K562 (cell line): Measurements from ENCODE around the gene VPS37D. TPM values are rescaled to one million over a fixed set of nuclear protein-coding genes. Genes with fewer than 3 reads are reported as not detected.

Source experiments
- ATAC-seq: fragments of 200-7000 bp; cut with Tn5 transposase; 3 replicates; pipeline ENCODE4 v1.9.1; 2020; ENCODE audit warnings: moderate library complexity
- BruUV-seq: library from RNA; stranded (reverse); fragments of 400-500 nt; replicated peaks from 2 replicates; lab custom pipeline; 2021; lab: Mats Ljungman, UMichigan
- CTCF ChIA-PET: fragments of 300-600 bp; formaldehyde crosslinking; extraction: SDS; loops from one replicate; lab custom pipeline; 2021; ENCODE audit warnings: low intra/inter-chr PET ratio; lab: Yijun Ruan, JAX
- POLR2A ChIA-PET: fragments of 300-600, 350-650 bp; sonication (Branson Sonifier 250); formaldehyde crosslinking; extraction: SDS; loops from one replicate; lab custom pipeline; 2021; ENCODE audit warnings: antibody characterized with exemption, inconsistent platforms; lab: Yijun Ruan, JAX
- DNase-seq, 4 experiments: peaks; one replicate each; pipeline versions ENCODE4 v3.0.0 to v3.0.0-alpha.2; 2011 to 2018; ENCODE audit warnings: low spot score in 3 of 4, mixed read lengths in 3 of 4; ENCODE audit errors: extremely low read depth in 1 of 4
- FAIRE-seq: peaks from 2 replicates; lab custom pipeline; 2011; peaks lifted over from hg19 to GRCh38; lab: Jason Lieb, UNC
- H2AFZ ChIP-seq: 2 replicates; pipeline ENCODE4 v1.6.0; 2011; ENCODE audit warnings: low read depth, low read length, control low read depth, inconsistent platforms
- H3K27ac ChIP-seq: fragments of 200-600 bp; 3 replicates; pipeline ENCODE4 v1.8.0; 2011; ENCODE audit warnings: low read depth, mild to moderate bottlenecking, control low read depth, inconsistent platforms, low read length, moderate library complexity, mixed read lengths; ENCODE audit errors: extremely low read depth
- H3K27me3 ChIP-seq, 2 experiments: fragments of 300-600 bp in 1 of 2; 2 replicates in 1 of 2; 3 replicates in 1 of 2; pipeline versions ENCODE4 v1.6.0 to v1.8.0; 2011; ENCODE audit warnings: inconsistent platforms in 2 of 2, low read length in 2 of 2, mild to moderate bottlenecking in 1 of 2, mixed read lengths in 1 of 2, moderate library complexity in 1 of 2; ENCODE audit not compliant: control insufficient read depth in 2 of 2, insufficient read depth in 2 of 2
- H3K36me3 ChIP-seq: fragments of 300-600 bp; 3 replicates; pipeline ENCODE4 v1.8.0; 2011; ENCODE audit warnings: mild to moderate bottlenecking, low read length, inconsistent platforms; ENCODE audit not compliant: control insufficient read depth, insufficient read depth
- H3K4me1 ChIP-seq, 2 experiments: fragments of 200-600 bp in 1 of 2; replicated peaks in 1 of 2; 2 replicates in 1 of 2; 3 replicates in 1 of 2; pipeline versions ENCODE4 v1.5.1 to v1.8.0; 2011; ENCODE audit warnings: inconsistent platforms in 2 of 2, low read length in 2 of 2, mild to moderate bottlenecking in 1 of 2, mixed read lengths in 1 of 2, moderate library complexity in 1 of 2; ENCODE audit not compliant: control insufficient read depth in 2 of 2, insufficient read depth in 2 of 2
- H3K4me2 ChIP-seq: 2 replicates; pipeline ENCODE4 v1.6.1; 2011; ENCODE audit warnings: low read length, control low read depth, inconsistent platforms, mixed read lengths; ENCODE audit not compliant: insufficient read depth
- H3K4me3 ChIP-seq: fragments of 200-600 bp; sonication (generic), shearing (Covaris generic); 2 replicates; pipeline ENCODE4 v1.5.1; 2016; ENCODE audit warnings: control low read depth, inconsistent platforms
- H3K79me2 ChIP-seq: fragments of 200-600 bp; 3 replicates; pipeline ENCODE4 v1.8.0; 2011; ENCODE audit warnings: low read length, inconsistent platforms; ENCODE audit not compliant: control insufficient read depth, insufficient read depth
- H3K9ac ChIP-seq, 2 experiments: 2 replicates each; pipeline versions ENCODE4 v1.6.0 to v1.6.1; 2011; ENCODE audit warnings: low read depth in 2 of 2, low read length in 2 of 2, control low read depth in 1 of 2, inconsistent platforms in 1 of 2, mild to moderate bottlenecking in 1 of 2, mixed read lengths in 1 of 2; ENCODE audit not compliant: insufficient read depth in 1 of 2
- H3K9me1 ChIP-seq: one replicate; pipeline ENCODE4 v1.6.0; 2011; ENCODE audit warnings: inconsistent platforms, mild to moderate bottlenecking, low read length, moderate library complexity; ENCODE audit not compliant: control insufficient read depth, insufficient read depth
- H3K9me3 ChIP-seq: replicated peaks from 2 replicates; pipeline ENCODE4 v1.5.1; 2011; ENCODE audit warnings: low read depth, low read length, inconsistent platforms; ENCODE audit not compliant: control insufficient read depth, insufficient read depth
- H4K20me1 ChIP-seq: replicated peaks from 2 replicates; pipeline ENCODE4 v1.6.1; 2011; ENCODE audit warnings: low read length, inconsistent platforms, mixed read lengths; ENCODE audit not compliant: control insufficient read depth, insufficient read depth
- CBFB ChIP-seq: sonication (generic); formaldehyde crosslinking; IDR thresholded peaks from 2 replicates; pipeline ENCODE4 v1.4.0; 2020; ENCODE audit warnings: mild to moderate bottlenecking, missing genetic modification reagents
- CHD4 ChIP-seq: fragments of 200-600 bp; sonication (generic); IDR thresholded peaks from 3 replicates; pipeline ENCODE4 v1.6.1; 2012; ENCODE audit warnings: low read depth, mild to moderate bottlenecking, mixed read lengths, low read length, inconsistent platforms; ENCODE audit not compliant: insufficient read depth, insufficient replicate concordance, poor library complexity, severe bottlenecking
- CTCF ChIP-seq, 3 experiments: IDR thresholded peaks in 2 of 3; conservative IDR thresholded peaks in 1 of 3; 2 replicates each; pipeline ENCODE4 v1.5.1; 2011 to 2012; ENCODE audit warnings: low read length in 3 of 3, mild to moderate bottlenecking in 3 of 3, control low read depth in 2 of 3, improper control_type of control experiment in 1 of 3, inconsistent platforms in 1 of 3, low read depth in 1 of 3, mixed read lengths in 1 of 3, moderate library complexity in 1 of 3; ENCODE audit not compliant: insufficient read depth in 2 of 3
- ESRRB ChIP-seq: fragments of 250-450 bp; sonication (Bioruptor Pico); IDR thresholded peaks from 2 replicates; pipeline ENCODE4 v1.5.0; 2020; ENCODE audit warnings: mild to moderate bottlenecking, moderate library complexity, borderline replicate concordance
- HNRNPLL ChIP-seq: fragments of 200-400 bp; formaldehyde crosslinking; IDR thresholded peaks from 2 replicates; pipeline ENCODE4 v1.6.1; 2017; ENCODE audit warnings: low read length, low read depth, mild to moderate bottlenecking; ENCODE audit not compliant: poor library complexity, severe bottlenecking
- KLF13 ChIP-seq: fragments of 450-650 bp; IDR thresholded peaks from 2 replicates; pipeline ENCODE4 v1.6.1; 2016; ENCODE audit warnings: missing genetic modification characterization, low read depth, mild to moderate bottlenecking, missing compliant biosample characterization, moderate library complexity, borderline replicate concordance
- MGA ChIP-seq: fragments of 450-650 bp; IDR thresholded peaks from 2 replicates; pipeline ENCODE4 v1.6.1; 2016; ENCODE audit warnings: mild to moderate bottlenecking, moderate library complexity
- NR3C1 ChIP-seq: sonication (generic); formaldehyde crosslinking; IDR thresholded peaks from 2 replicates; pipeline ENCODE4 v1.8.1; 2022; ENCODE audit warnings: missing genetic modification reagents
- ZBTB17 ChIP-seq: fragments of 450-650 bp; formaldehyde crosslinking; IDR thresholded peaks from 2 replicates; pipeline ENCODE4 v1.4.0; 2020; ENCODE audit warnings: mild to moderate bottlenecking
- WGBS: fragments of 100-300 bp; shearing (Covaris generic); methylation state at CpG from one replicate; pipeline ENCODE4 v1.1.6; 2016; ENCODE audit warnings: low coverage, mixed read lengths; ENCODE audit not compliant: insufficient coverage; ENCODE audit errors: missing lambda C conversion rate; 5-methylcytosine and 5-hydroxymethylcytosine counted together
- in situ Hi-C: fragments of 300-500 bp; cut with MboI; formaldehyde crosslinking; loops from 4 replicates; pipeline ENCODE4 v1.15.0; 2018; ENCODE audit warnings: inconsistent platforms, mixed read lengths
- intact Hi-C: fragments of 100-400 bp; cut with micrococcal nuclease; formaldehyde crosslinking; loops from 2 replicates; pipeline ENCODE4 v1.14.2; 2022
- polyA plus RNA-seq, 8 experiments: library from polyadenylated mRNA; depleted of rRNA in 4 of 8; stranded (reverse) in 5 of 8; unstranded in 3 of 8; fragments of >200 nt; fragmentation: Nextera tagmentation in 2 of 8; fragmentation: Illumina TruSeq in 1 of 8; extraction: Ambion mirVana in 2 of 8; extraction: Trizol in 1 of 8; gene quantifications; 2 replicates each; pipeline versions ENCODE4 v1.2.1 to v1.2.3, GENCODE V29; 2011 to 2014; ENCODE audit warnings: inconsistent platforms in 1 of 8, missing spikeins in 1 of 8
- total RNA-seq, 7 experiments: library from RNA; depleted of rRNA in 6 of 7; stranded (reverse); fragments of >200 nt in 6 of 7; fragmentation: Illumina TruSeq in 2 of 7; extraction: Trizol in 2 of 7; gene quantifications; 2 replicates each; pipeline versions ENCODE4 v1.2.1 to v1.2.3, GENCODE V29; 2011 to 2021; ENCODE audit warnings: low replicate concordance in 1 of 7

VPS37D gene
- total and polyA plus RNA-seq, 9 of the 15 experiments (the other 6 are each of a cell fraction or from before 2014, with no cell fraction given) = 0.25 to 2.3 (median 1.0) TPM; not detected in 3

- BruUV-seq = no TSS peak
- Histone ChIP-seq H3K36me3 (no peaks in the 10 kb centered on the region), H3K9me1 (no peaks in the 10 kb centered on the region), H4K20me1 (no peaks in the 10 kb centered on the region), H3K4me3 (no peak overlapping the region), H3K4me2 (no peak overlapping the region), H2AFZ (no peak overlapping the region), H3K27me3 (peaks cover 29 to 56% of the 10 kb centered on the region in 2 experiments), H3K79me2 (no peaks in the 10 kb centered on the region), H3K4me1 (peaks cover 0 to 7% of the 10 kb centered on the region in 2 experiments; a peak in 2 of 5 replicates), H3K9me3 (peaks cover 7% of the 10 kb centered on the region; the same call in 1 of the 2 replicates), H3K9ac (no peak overlapping the region), H3K27ac (no peak overlapping the region)
- ATAC-seq = no peak
- DNase-seq = no peak
- ChIA-PET CTCF (no interaction called here), POLR2A (interaction anchor here (0.8 to 1.2 kb wide), 2 partner anchors 46 to 131 kb away, joined by 3 read pairs; no protein-coding TSS in a partner anchor)
- in situ Hi-C loops = no loop called here
- FAIRE-seq = no peak
- 18% methylated on average over 10 of the region's 11 CpGs for WGBS
- intact Hi-C loops = no loop called here
- TF ChIP-seq ESRRB (CRISPR knock-in tag) = no peak
- no peak for TF ChIP-seq CTCF (IDR thresholded peaks at IDR 0.05 in 2 of 3, conservative IDR thresholded peaks at IDR 0.05 in 1 of 3; ENCODE audit: insufficient read depth in 2 of 3, low read depth in 1 of 3, low read length in 3 of 3)
- TF ChIP-seq NR3C1 (CRISPR knock-in tag) = no peak
- TF ChIP-seq CBFB (CRISPR knock-in tag) = no peak
- no peak for TF ChIP-seq CHD4
- no peak for TF ChIP-seq MGA
- no peak for TF ChIP-seq ZBTB17 (CRISPR knock-in tag)
- TF ChIP-seq KLF13 (tag) = no peak
- TF ChIP-seq HNRNPLL = no peak
These were observed 15.1 kb upstream of the VPS37D start for GRCh38 chr7:73652541-73652949.
